Transverse colon (tissue), 4 donors: ENCODE measurements around the gene ABTB2. TPM values are rescaled to one million over a fixed set of nuclear protein-coding genes. Genes with fewer than 3 reads are reported as not detected.

Experiments
- DNase-seq: peaks from one replicate; pipeline ENCODE4 v3.0.0-alpha.2; 2019
- H3K27ac ChIP-seq, 4 donors: fragments of 200-600 bp; sonication (generic); 2 replicates each; pipeline ENCODE4 v1.5.1; 2016 to 2018; ENCODE audit warnings: inconsistent platforms in 4 of 4
- H3K27me3 ChIP-seq: fragments of 200-600 bp; sonication (generic); 2 replicates; pipeline ENCODE4 v1.5.1; 2017; ENCODE audit warnings: inconsistent platforms
- H3K36me3 ChIP-seq, 4 donors: fragments of 200-600 bp; sonication (generic); 2 replicates each; pipeline ENCODE4 v1.5.1; 2017 to 2019; ENCODE audit warnings: inconsistent platforms in 4 of 4
- H3K4me1 ChIP-seq, 4 donors: fragments of 200-600 bp; sonication (generic); 2 replicates each; pipeline ENCODE4 v1.5.1; 2017 to 2020; ENCODE audit warnings: inconsistent platforms in 4 of 4
- H3K4me3 ChIP-seq, 4 donors: fragments of 200-600 bp; sonication (generic); 1 replicate in 1 of 4; 2 replicates in 3 of 4; pipeline versions ENCODE4 v1.5.1 to v1.6.1; 2017 to 2019; ENCODE audit warnings: inconsistent platforms in 4 of 4
- H3K9me3 ChIP-seq, 2 donors: fragments of 200-600 bp; sonication (generic); 2 replicates each; pipeline ENCODE4 v1.5.1; 2017 to 2019; ENCODE audit warnings: inconsistent platforms in 2 of 2
- CTCF ChIP-seq, 5 experiments: fragments of 200-600 bp in 3 of 5; fragments of 450-650 bp in 2 of 5; sonication (generic) in 3 of 5; IDR thresholded peaks; 1 replicate in 2 of 5; 2 replicates in 3 of 5; pipeline ENCODE4 v1.5.1; 2016 to 2017; ENCODE audit warnings: antibody characterized with exemption in 5 of 5, inconsistent platforms in 3 of 5, mild to moderate bottlenecking in 2 of 5, moderate library complexity in 1 of 5
- EP300 ChIP-seq: sonication (generic); formaldehyde crosslinking; IDR thresholded peaks from one replicate; pipeline ENCODE4 v1.6.1; 2017; ENCODE audit warnings: antibody characterized with exemption, low read depth
- POLR2A ChIP-seq: fragments of 450-650 bp; IDR thresholded peaks from one replicate; pipeline ENCODE4 v1.6.1; 2016; ENCODE audit warnings: antibody characterized with exemption, mild to moderate bottlenecking, moderate library complexity
- POLR2AphosphoS5 ChIP-seq, 3 donors: sonication (generic); formaldehyde crosslinking; IDR thresholded peaks; one replicate each; pipeline ENCODE4 v1.6.1; 2016; ENCODE audit warnings: antibody characterized with exemption in 3 of 3
- WGBS, 2 donors: methylation state at CpG; one replicate each; pipeline ENCODE4 v1.1.5; 2018; ENCODE audit warnings: low coverage in 1 of 2; 5-methylcytosine and 5-hydroxymethylcytosine counted together
- in situ Hi-C, 4 donors: fragments of 200-750 bp; cut with MboI; loops; one replicate each; pipeline versions ENCODE4 v1.15.0 to v1.15.1; 2017; ENCODE audit warnings: low sequenced_read_pairs in 3 of 4, low pct_ligation_motif_present in 1 of 4, low pct_unique_long_range_greater_than_20kb in 1 of 4
- intact Hi-C: fragments of 100-400 bp; cut with DNase I; formaldehyde crosslinking; loops from one replicate; pipeline ENCODE4 v1.15.1; 2023; ENCODE audit warnings: low total_unique reads
- total RNA-seq, 4 donors: library from RNA; depleted of rRNA; stranded (reverse); fragments of >200 nt; gene quantifications; one replicate each; pipeline ENCODE4 v1.1.0, GENCODE V29; 2016

The ABTB2 gene
- total RNA-seq, 4 donors from 2014 or later, result 0.60 to 41.9 (median 20.7) TPM

- Histone ChIP-seq H3K4me1 (no peaks in the 10 kb centered on the region), H3K27ac (no peak overlapping the region), H3K36me3 (no peaks in the 10 kb centered on the region), H3K9me3 (no peaks in the 10 kb centered on the region), H3K4me3 (no peak overlapping the region), H3K27me3 (no peaks in the 10 kb centered on the region)
- intact Hi-C loops (no loop called here), in situ Hi-C loops (loop anchor here in 3 of 4 donors (25.0 kb wide), 1 partner anchor 321 kb away; no protein-coding TSS in a partner anchor)
- WGBS, 2 donors, result 72% methylated on average over 12 of the region's 12 CpGs; no CpG with 5 or more reads in 1 of the 2 donors
- DNase-seq, result no peak
- TF ChIP-seq POLR2AphosphoS5 (IDR thresholded peaks at IDR 0.05) (no peak), POLR2A (no peak), EP300 (no peak), CTCF (IDR thresholded peaks at IDR 0.05) (no peak)
Observed at GRCh38 chr11:34165786-34166555, 191.8 kb downstream of the ABTB2 start.

GRCh38 chr11:34165121-34165520 lies 192.7 kb downstream of the ABTB2 start:
- Histone ChIP-seq H3K4me1 (no peaks in the 10 kb centered on the region), H3K27me3 (no peaks in the 10 kb centered on the region), H3K4me3 (no peak overlapping the region), H3K9me3 (no peaks in the 10 kb centered on the region), H3K36me3 (no peaks in the 10 kb centered on the region), H3K27ac (no peak overlapping the region)
- intact Hi-C loops (no loop called here), in situ Hi-C loops (loop anchor here in 3 of 4 donors (25.0 kb wide), 1 partner anchor 322 kb away; no protein-coding TSS in a partner anchor)
- no peak for TF ChIP-seq EP300
- TF ChIP-seq CTCF (IDR thresholded peaks at IDR 0.05), result no peak
- TF ChIP-seq POLR2A, result no peak
- TF ChIP-seq POLR2AphosphoS5 (IDR thresholded peaks at IDR 0.05), result no peak
- no peak for DNase-seq
- 94% methylated on average over 13 of the region's 13 CpGs; no CpG with 5 or more reads in 1 of the 2 donors for WGBS, 2 donors

- in situ Hi-C loops (loop anchor here in 3 of 4 donors (25.0 kb wide), 1 partner anchor 324 kb away; no protein-coding TSS in a partner anchor), intact Hi-C loops (no loop called here)
- no peaks in the 10 kb centered on the region for H3K9me3 ChIP-seq
- WGBS, 2 donors, result 100% methylated on average over 3 of the region's 7 CpGs; no CpG with 5 or more reads in 1 of the 2 donors
- no peak overlapping the region for H3K27ac ChIP-seq
- H3K36me3 ChIP-seq, result no peaks in the 10 kb centered on the region
- TF ChIP-seq EP300, result no peak
- no peak for TF ChIP-seq POLR2AphosphoS5 (IDR thresholded peaks at IDR 0.05)
- TF ChIP-seq POLR2A, result no peak
- TF ChIP-seq CTCF (IDR thresholded peaks at IDR 0.05), result no peak
- H3K27me3 ChIP-seq, result no peaks in the 10 kb centered on the region
- no peak overlapping the region for H3K4me3 ChIP-seq
- no peaks in the 10 kb centered on the region for H3K4me1 ChIP-seq
- DNase-seq, result no peak
Observed at GRCh38 chr11:34162856-34163255, 195.0 kb downstream of the ABTB2 start.

- H3K9me3 ChIP-seq, result no peaks in the 10 kb centered on the region
- 91% methylated on average over 15 of the region's 17 CpGs; no CpG with 5 or more reads in 1 of the 2 donors for WGBS, 2 donors
- intact Hi-C loops, result no loop called here
- no peak overlapping the region for H3K27ac ChIP-seq
- in situ Hi-C loops, result loop anchor here in 3 of 4 donors (25.0 kb wide), 1 partner anchor 325 kb away; no protein-coding TSS in a partner anchor
- no peak overlapping the region for H3K4me3 ChIP-seq
- no peaks in the 10 kb centered on the region for H3K36me3 ChIP-seq
- no peaks in the 10 kb centered on the region for H3K27me3 ChIP-seq
- no peak for TF ChIP-seq POLR2A
- no peak for TF ChIP-seq CTCF (IDR thresholded peaks at IDR 0.05)
- TF ChIP-seq EP300, result no peak
- no peak for TF ChIP-seq POLR2AphosphoS5 (IDR thresholded peaks at IDR 0.05)
- no peaks in the 10 kb centered on the region for H3K4me1 ChIP-seq
- DNase-seq, result no peak
Observed at GRCh38 chr11:34162493-34162820, 195.4 kb downstream of the ABTB2 start.
